ENCODE results near the gene XPNPEP2.

GRCh38 chrX:129704491-129704890 lies 34.3 kb upstream of the XPNPEP2 start:
- TF ChIP-seq, protein P1, sequence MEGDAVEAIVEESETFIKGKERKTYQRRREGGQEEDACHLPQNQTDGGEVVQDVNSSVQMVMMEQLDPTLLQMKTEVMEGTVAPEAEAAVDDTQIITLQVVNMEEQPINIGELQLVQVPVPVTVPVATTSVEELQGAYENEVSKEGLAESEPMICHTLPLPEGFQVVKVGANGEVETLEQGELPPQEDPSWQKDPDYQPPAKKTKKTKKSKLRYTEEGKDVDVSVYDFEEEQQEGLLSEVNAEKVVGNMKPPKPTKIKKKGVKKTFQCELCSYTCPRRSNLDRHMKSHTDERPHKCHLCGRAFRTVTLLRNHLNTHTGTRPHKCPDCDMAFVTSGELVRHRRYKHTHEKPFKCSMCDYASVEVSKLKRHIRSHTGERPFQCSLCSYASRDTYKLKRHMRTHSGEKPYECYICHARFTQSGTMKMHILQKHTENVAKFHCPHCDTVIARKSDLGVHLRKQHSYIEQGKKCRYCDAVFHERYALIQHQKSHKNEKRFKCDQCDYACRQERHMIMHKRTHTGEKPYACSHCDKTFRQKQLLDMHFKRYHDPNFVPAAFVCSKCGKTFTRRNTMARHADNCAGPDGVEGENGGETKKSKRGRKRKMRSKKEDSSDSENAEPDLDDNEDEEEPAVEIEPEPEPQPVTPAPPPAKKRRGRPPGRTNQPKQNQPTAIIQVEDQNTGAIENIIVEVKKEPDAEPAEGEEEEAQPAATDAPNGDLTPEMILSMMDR (IDR thresholded peaks at IDR 0.05), result no peak
- TF ChIP-seq POLR2A (IDR thresholded peaks at IDR 0.05), result no peak

Measured in heart left ventricle (tissue), 13 donors.